K562 (cell line): ENCODE results near the gene LAMA1.

Source experiments
- FOSL1 ChIP-seq: fragments of 200-800 bp; sonication (Bioruptor generic); conservative IDR thresholded peaks from 2 replicates; pipeline ENCODE4 v1.6.1; 2016; ENCODE audit warnings: missing genetic modification characterization, missing compliant biosample characterization
- POLR2AphosphoS5 ChIP-seq: IDR thresholded peaks from 2 replicates; pipeline ENCODE4 v1.6.1; 2011; ENCODE audit warnings: mild to moderate bottlenecking, low read depth, low read length, moderate library complexity; ENCODE audit not compliant: control insufficient read depth, insufficient read depth
- SREBF2 ChIP-seq: sonication (generic); formaldehyde crosslinking; IDR thresholded peaks from 2 replicates; pipeline ENCODE4 v1.4.0; 2020; ENCODE audit warnings: mild to moderate bottlenecking, missing genetic modification reagents
- SRSF3 ChIP-seq: fragments of 200-400 bp; formaldehyde crosslinking; IDR thresholded peaks from 2 replicates; pipeline ENCODE4 v1.6.1; 2016; ENCODE audit warnings: mild to moderate bottlenecking, low read length, moderate library complexity; ENCODE audit not compliant: insufficient read depth
- ZNF174 ChIP-seq: fragments of 250-450 bp; sonication (Bioruptor Pico); IDR thresholded peaks from 2 replicates; pipeline ENCODE4 v1.4.0; 2020; ENCODE audit warnings: mild to moderate bottlenecking
- ZNF232 ChIP-seq: sonication (generic); formaldehyde crosslinking; IDR thresholded peaks from 2 replicates; pipeline ENCODE4 v1.8.0; 2022; ENCODE audit warnings: mild to moderate bottlenecking, missing genetic modification reagents
- ZNF609 ChIP-seq: sonication (generic); formaldehyde crosslinking; IDR thresholded peaks from 2 replicates; pipeline ENCODE4 v1.8.1; 2023; ENCODE audit warnings: missing genetic modification reagents, mild to moderate bottlenecking, borderline replicate concordance

DNA sequence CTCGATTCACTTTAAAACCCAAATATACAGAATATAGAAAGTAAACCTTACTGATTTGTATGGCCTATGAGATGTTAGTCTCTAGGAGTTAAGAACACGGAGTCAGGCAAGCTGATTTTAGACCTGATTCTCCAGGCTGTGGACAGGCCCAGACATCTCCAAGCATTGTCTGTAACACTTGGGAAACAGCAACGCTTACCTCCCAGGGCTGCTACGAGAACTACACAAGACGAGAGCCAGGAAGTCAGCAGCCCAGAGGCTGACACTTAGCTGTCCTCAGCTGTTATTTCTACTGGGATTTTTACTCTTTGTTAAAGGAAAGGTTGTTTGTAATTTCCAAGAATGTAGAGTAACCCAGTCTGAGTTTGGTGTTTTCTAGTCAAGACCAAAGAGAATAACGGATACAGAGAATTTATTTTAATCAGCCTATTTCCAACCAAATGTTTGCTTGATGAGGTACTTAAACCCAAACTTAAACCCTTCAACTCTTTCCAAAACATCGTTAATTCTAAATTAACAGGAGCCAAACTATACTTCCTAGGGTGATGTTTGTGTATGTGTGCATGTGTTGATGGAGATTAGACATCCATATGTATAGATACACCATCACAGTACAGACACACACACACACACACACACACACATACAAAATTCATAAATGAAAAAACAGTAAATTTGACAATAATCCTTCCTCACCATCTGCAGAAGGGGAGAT, 123.4 kb downstream of the LAMA1 start:
- TF ChIP-seq SREBF2 (CRISPR knock-in tag) (no peak), POLR2AphosphoS5 (no peak), SRSF3 (no peak), ZNF609 (no peak), ZNF232 (no peak), ZNF174 (CRISPR knock-in tag) (no peak), FOSL1 (no peak)
